ENCODE data around the gene MBNL2.

MBNL2 gene

DNA sequence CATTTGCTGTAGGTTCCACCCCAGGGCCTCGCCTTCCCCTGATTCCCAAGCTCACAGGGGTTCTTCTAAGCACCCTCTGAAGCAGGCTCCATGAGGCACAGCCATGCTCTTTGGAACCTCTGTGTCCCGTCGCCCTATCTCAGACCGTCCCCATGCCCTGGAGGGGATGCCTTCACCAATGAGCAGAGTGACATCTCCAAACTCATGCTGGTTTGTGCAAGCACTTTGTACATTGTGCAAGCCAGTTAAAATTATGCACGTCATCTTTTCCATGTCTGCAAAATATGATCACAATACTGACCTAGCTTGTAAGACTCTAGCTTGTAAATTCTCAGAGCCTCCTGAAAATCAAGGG lies 165.3 kb downstream of the MBNL2 start:
- no peak for DNase-seq

- no peak for DNase-seq
Observed at GRCh38 chr13:97387890-97388289, 165.8 kb downstream of the MBNL2 start.

DNA sequence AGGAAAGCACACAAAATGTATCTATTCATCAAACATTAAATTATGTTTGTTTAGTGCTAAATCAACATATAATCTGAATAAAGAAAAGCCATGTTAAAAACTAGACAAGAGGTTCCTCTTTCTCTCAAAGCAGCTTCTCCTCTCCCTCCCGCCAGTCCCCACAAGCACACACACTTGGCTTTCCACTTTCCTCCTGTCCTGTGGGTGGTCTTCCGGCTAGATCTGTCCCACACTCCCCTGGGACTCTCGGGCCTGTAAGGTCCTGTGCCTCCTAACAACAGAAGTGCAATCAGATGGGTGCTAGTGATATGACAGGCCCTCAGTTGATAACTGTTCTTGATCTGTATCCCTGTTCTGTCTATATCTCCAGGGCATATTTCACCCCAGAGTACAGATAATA lies 166.2 kb downstream of the MBNL2 start:
- DNase-seq = no peak

DNA sequence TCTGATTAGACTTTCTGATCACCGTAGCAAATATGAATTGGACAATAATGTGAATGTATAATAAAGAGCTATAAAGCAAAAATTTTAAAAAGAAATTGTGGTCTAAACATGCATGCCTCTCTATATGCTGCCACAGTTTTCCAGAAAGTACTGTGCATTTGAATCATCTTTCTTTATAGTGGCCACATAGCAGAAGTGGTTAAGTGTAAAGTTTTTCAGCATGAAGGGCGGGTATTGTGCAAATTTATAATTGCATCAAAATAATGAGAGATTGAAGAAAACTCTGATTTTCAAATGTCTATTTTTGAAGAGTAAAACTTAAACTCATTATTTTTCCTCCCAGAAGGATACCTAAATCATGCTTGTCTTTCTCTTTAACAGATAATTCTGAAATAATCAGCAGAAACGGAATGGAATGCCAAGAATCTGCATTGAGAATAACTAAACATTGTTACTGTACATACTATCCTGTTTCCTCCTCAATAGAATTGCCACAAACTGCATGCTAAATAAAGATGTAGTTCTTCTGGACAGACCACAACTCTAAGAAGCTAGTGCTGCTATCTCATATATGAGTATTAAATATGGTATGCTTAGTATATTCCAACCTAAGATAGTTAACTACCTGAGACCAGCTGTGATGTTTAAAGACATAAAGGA lies 168.9 kb downstream of the MBNL2 start:
- no peak for DNase-seq

- no peak for DNase-seq
Observed at GRCh38 chr13:97392020-97392419, 169.9 kb downstream of the MBNL2 start.

DNA sequence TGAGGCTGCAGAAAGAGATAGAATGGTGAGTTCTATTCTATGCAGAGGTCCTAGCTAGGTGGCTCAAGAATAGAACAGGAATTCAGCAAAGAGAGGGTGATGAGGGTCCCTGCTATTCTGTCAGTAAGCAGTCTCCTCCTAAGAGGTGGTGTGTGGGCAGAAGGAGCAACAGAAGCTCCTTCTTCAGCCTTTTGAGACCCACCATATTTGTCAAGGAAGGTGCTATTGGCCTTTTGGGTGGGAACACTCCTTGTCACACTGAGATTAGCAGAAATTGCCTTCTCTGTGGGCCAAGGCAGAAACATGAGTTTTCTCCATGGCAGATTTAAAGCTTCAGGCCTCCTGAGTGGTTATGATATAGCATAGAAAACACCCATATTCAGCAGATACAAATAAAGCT lies 172.4 kb downstream of the MBNL2 start:
- DNase-seq = no peak

- no peak for DNase-seq
Observed at GRCh38 chr13:97395447-97396136, 173.5 kb downstream of the MBNL2 start.

- DNase-seq = no peak
Observed at GRCh38 chr13:97397267-97397666, 175.1 kb downstream of the MBNL2 start.

DNA sequence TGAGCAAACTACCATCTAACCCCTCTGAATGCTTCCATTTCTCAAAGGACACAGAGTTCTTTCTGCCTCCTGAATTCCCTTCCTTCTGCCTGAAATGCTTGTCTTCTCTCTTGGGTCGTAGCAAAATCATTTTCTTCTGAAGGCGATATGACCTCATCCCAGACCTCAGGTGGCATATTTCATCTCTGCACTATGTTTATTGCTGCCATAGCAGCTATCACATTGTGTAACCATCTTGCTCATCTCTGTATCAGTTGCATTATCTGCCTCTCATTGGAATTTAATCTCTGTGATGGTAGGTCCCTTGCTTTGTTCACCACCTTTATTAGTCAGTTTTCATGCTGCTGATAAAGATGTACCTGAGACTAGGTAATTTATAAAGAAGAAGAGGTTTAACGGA lies 179.3 kb downstream of the MBNL2 start:
- DNase-seq = no peak

DNA sequence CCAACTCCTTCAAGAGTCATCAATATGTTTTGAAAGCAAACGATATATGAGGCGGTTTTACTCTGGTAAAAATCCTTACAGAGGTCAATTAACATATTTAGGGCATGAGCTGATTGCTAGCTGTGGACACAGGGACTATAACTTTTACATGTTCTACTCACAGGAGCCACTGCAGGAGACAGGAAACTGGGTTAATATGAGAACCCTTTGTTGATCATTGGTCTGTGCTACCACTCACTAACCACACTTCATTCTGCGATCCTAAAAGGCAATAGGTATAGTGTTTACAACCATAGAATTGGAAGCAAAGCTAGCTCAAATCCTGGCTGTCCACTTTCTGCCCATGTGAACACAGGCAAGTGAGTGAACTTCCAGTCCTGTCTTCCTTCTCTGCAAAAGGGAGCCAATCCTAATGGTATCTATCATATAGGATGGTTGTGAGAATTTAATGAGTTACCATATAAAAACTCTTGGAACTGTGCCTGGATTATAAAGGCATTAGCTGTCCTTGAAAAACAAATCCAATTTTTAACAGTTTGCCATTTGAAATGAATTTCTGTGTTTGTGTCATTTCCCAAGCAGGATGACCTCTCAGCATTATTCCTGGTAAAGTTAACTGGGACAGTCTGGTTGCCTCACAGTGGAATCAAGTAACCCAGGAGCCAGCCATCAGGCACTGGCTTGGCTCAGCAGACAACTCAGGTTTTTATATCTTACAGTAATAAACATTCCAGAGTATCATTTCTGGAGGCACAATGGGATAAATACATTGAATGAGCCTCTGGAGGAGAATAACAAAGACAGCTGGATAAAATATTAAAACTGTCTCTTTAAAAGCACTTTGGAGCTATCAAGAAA lies 182.0 kb downstream of the MBNL2 start:
- DNase-seq = no peak

GRCh38 chr13:97407540-97407939 lies 185.4 kb downstream of the MBNL2 start:
- DNase-seq = no peak

GRCh38 chr13:97408938-97409337 lies 186.8 kb downstream of the MBNL2 start:
- no peak for DNase-seq

GRCh38 chr13:97411984-97412383 lies 189.9 kb downstream of the MBNL2 start:
- no peak for DNase-seq

DNA sequence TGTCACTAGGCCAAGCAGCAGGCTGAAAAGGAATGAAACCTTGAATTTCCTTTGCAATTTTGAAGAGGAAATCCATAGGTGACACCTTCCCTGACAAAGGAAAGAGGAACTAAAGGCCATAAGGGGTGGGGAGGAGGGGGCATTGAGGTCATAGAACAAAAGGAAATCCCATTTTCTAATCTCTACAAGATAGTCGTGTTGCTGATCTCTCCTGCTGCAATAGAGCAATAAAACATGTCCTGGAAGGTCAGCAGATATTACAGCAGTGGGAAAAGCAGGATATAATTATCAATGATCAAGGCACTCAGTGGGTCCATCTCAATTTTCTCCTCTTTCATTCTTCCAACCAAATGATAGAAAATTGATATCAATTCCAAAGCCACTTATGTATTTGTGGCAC lies 191.6 kb downstream of the MBNL2 start:
- DNase-seq = no peak

DNA sequence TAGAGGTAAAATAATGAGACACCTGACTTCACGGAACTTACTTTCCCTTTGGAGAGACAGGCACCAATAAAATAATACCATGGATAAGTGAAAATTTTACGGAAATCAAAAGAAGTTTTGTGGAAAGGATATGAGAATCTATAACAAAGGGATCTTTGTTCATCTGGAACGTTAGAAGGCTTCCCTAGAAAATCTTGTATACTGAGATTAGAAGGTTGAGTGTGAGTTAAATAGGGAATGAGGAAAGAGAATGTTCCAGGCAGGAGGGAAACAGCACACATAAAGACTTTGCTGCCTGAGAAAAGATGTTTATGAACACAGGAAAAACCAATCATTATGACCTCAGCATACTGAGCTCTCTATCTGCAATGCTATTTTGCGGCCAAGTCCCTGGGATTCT lies 192.3 kb downstream of the MBNL2 start:
- no peak for DNase-seq

DNA sequence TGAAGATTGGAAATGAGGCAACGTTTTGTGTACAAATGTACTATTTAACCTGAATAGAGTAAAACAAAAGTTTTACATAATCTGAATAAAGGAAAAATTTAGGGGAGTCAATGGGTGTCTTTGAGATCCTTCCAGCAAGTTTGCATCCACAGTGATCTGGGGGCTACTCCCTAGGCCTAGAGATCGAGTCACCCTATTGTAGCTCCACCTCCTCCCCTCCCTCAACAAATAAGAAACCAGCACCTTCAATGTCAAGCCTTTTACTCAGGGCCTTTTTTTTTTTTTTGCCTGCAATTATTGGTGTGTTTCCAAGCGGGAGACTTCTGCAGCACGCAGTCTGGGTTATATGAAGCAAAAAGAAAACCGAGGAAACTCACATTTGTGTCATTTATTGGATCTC lies 195.6 kb downstream of the MBNL2 start:
- no peak for DNase-seq

- no peak for DNase-seq
Observed at GRCh38 chr13:97422118-97423054, 200.3 kb downstream of the MBNL2 start.

GRCh38 chr13:97423300-97424045 lies 201.3 kb downstream of the MBNL2 start:
- DNase-seq = no peak

- no peak for DNase-seq
Observed at GRCh38 chr13:97425590-97425989, 203.5 kb downstream of the MBNL2 start.

GRCh38 chr13:97426695-97427094 lies 204.6 kb downstream of the MBNL2 start:
- DNase-seq = no peak

DNA sequence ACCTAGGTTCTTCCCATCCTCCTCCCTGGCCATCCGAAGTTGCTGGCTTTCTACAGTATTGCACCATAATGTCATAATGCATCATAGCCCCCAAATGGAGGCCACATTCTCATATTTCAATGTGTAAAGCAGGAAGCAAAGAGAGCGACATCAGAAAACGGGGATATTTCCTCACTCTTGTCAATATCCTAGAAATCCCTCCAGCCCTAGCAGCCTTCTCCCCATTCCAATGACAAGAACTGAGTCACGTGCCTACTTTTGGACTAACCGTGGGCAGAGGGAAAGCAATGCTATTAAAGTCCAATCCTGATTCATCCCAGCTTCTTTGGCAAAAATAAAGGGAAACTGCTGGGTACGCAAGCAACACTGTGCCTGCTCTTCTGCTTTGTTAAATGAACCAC lies 207.5 kb downstream of the MBNL2 start:
- DNase-seq = no peak

DNA sequence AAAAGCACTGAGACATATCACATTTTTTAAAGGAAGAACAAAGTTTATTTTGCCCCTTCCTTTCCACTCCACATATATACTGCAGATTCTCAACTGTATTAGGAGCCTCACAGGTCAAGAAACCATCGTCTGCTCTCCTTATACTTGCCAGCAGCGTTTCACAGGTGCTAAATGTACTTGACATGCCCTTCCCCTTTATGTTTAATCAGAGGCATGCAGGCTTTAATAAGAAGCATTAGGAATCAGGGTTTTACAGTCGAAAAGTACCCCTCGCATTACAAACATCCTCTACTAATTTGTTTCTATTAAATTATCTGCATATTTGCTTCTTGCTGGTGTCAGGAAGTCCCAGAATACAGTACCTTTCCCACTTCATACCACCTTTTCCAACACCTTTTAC lies 208.2 kb downstream of the MBNL2 start:
- no peak for DNase-seq
